Glutamatergic neuron (in vitro differentiated cells): ENCODE results near the gene CEACAM19. TPM values are rescaled to one million over a fixed set of nuclear protein-coding genes. Genes with fewer than 3 reads are reported as not detected.
"Not testable (repeated sequence)": the region's sequence is repeated elsewhere in the genome, so short reads cannot be mapped to it uniquely, and the experiment has no call there.

Source experiments
- DNase-seq: peaks from one replicate; pipeline ENCODE4 v3.0.0; 2022
- H3K27ac Mint-ChIP-seq: one replicate; pipeline ENCODE4 v1.8.0; 2020; ENCODE audit warnings: mild to moderate bottlenecking, mixed read lengths, inconsistent platforms; ENCODE audit not compliant: unreplicated experiment
- H3K27me3 Mint-ChIP-seq: one replicate; pipeline ENCODE4 v1.8.0; 2020; ENCODE audit warnings: mild to moderate bottlenecking, moderate library complexity, mixed read lengths, inconsistent platforms; ENCODE audit not compliant: unreplicated experiment
- H3K36me3 Mint-ChIP-seq: one replicate; pipeline ENCODE4 v1.8.0; 2020; ENCODE audit warnings: mild to moderate bottlenecking, mixed read lengths, inconsistent platforms; ENCODE audit not compliant: unreplicated experiment
- H3K4me1 Mint-ChIP-seq: one replicate; pipeline ENCODE4 v1.8.0; 2020; ENCODE audit warnings: mild to moderate bottlenecking, low read depth, mixed read lengths, inconsistent platforms; ENCODE audit not compliant: unreplicated experiment
- H3K4me3 Mint-ChIP-seq: one replicate; pipeline ENCODE4 v1.8.0; 2020; ENCODE audit warnings: mild to moderate bottlenecking, mixed read lengths, inconsistent platforms; ENCODE audit not compliant: unreplicated experiment
- H3K9me3 Mint-ChIP-seq: one replicate; pipeline ENCODE4 v1.8.0; 2020; ENCODE audit warnings: mild to moderate bottlenecking, moderate library complexity, mixed read lengths, inconsistent platforms; ENCODE audit not compliant: unreplicated experiment
- total RNA-seq: library from RNA; stranded (reverse); fragmentation: NEBNext Ultra II Directional; extraction: Animal tissue kit (Norgen Biotek cat#: 25700); gene quantifications from one replicate; pipeline ENCODE4 v1.2.1, GENCODE V29; 2021; ENCODE audit not compliant: unreplicated experiment
- TF ChIP-seq, protein P1 (sequence below): fragments of 200-600 bp; sonication (generic); IDR thresholded peaks from one replicate; pipeline ENCODE4 v1.5.0; 2021; ENCODE audit not compliant: partially characterized antibody, unreplicated experiment

Gene CEACAM19
- total RNA-seq, 1 donor from 2014 or later: 1.5 TPM

- TF ChIP-seq, protein P1, sequence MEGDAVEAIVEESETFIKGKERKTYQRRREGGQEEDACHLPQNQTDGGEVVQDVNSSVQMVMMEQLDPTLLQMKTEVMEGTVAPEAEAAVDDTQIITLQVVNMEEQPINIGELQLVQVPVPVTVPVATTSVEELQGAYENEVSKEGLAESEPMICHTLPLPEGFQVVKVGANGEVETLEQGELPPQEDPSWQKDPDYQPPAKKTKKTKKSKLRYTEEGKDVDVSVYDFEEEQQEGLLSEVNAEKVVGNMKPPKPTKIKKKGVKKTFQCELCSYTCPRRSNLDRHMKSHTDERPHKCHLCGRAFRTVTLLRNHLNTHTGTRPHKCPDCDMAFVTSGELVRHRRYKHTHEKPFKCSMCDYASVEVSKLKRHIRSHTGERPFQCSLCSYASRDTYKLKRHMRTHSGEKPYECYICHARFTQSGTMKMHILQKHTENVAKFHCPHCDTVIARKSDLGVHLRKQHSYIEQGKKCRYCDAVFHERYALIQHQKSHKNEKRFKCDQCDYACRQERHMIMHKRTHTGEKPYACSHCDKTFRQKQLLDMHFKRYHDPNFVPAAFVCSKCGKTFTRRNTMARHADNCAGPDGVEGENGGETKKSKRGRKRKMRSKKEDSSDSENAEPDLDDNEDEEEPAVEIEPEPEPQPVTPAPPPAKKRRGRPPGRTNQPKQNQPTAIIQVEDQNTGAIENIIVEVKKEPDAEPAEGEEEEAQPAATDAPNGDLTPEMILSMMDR: no peak
- Mint-ChIP-seq H3K36me3 (no peaks in the 10 kb centered on the region), H3K27ac (no peak overlapping the region), H3K27me3 (peaks cover 2% of the 10 kb centered on the region), H3K9me3 (peaks cover 2% of the 10 kb centered on the region), H3K4me1 (no peaks in the 10 kb centered on the region), H3K4me3 (peak overlapping the region; percentile 20)
- no peak for DNase-seq
These were observed 34.3 kb downstream of the CEACAM19 start for GRCh38 chr19:44705502-44706010.

- Mint-ChIP-seq H3K4me3 (no peak overlapping the region), H3K27ac (no peak overlapping the region), H3K4me1 (no peaks in the 10 kb centered on the region), H3K9me3 (peaks cover 2% of the 10 kb centered on the region), H3K27me3 (peaks cover 2% of the 10 kb centered on the region), H3K36me3 (no peaks in the 10 kb centered on the region)
- DNase-seq: no peak
- TF ChIP-seq, protein P1: no peak
These were observed 35.4 kb downstream of the CEACAM19 start for GRCh38 chr19:44706506-44707236.

DNA sequence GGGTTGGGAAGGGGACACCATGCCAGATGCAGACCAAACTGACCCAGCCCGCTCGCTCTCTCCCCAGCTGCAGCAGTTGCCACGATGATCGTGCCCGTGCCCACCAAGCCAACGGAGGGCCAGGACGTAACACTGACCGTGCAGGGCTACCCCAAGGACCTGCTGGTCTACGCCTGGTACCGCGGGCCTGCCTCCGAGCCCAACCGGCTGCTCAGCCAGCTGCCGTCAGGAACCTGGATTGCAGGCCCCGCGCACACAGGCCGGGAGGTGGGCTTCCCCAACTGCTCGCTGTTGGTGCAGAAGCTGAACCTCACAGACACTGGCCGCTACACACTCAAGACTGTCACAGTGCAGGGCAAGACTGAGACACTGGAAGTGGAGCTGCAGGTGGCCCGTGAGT lies 36.5 kb downstream of the CEACAM19 start:
- H3K27me3 Mint-ChIP-seq: peaks cover 2% of the 10 kb centered on the region
- H3K4me1 Mint-ChIP-seq: no peaks in the 10 kb centered on the region
- H3K9me3 Mint-ChIP-seq: peaks cover 2% of the 10 kb centered on the region
- DNase-seq: no peak
- no peaks in the 10 kb centered on the region for H3K36me3 Mint-ChIP-seq
- H3K4me3 Mint-ChIP-seq: no peak overlapping the region
- TF ChIP-seq, protein P1: no peak
- no peak overlapping the region for H3K27ac Mint-ChIP-seq

DNA sequence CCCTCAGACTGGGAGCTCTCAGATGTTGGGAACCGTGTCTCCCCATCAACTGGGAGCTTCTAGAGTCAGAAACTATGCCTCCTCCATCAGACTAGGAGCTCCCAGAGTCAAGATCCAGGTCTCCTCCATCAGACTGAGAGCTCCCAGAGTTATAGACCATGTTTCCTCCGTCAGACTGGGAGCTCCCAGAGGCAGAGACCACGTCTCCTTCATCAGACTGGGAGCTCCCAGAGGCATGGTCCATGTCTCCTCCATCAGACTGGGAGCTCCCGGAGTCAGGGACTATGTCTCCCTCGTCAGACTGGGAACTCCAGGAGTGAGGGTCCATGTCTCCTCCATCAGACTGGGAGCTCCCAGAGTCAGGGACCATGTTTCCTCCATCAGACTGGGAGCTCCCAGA lies 37.7 kb downstream of the CEACAM19 start:
- DNase-seq: no peak
- H3K27me3 Mint-ChIP-seq: peaks cover 2% of the 10 kb centered on the region
- H3K4me3 Mint-ChIP-seq: no peak overlapping the region
- TF ChIP-seq, protein P1: no peak
- no peaks in the 10 kb centered on the region for H3K4me1 Mint-ChIP-seq
- peaks cover 2% of the 10 kb centered on the region for H3K9me3 Mint-ChIP-seq
- no peak overlapping the region for H3K27ac Mint-ChIP-seq
- H3K36me3 Mint-ChIP-seq: no peaks in the 10 kb centered on the region

DNA sequence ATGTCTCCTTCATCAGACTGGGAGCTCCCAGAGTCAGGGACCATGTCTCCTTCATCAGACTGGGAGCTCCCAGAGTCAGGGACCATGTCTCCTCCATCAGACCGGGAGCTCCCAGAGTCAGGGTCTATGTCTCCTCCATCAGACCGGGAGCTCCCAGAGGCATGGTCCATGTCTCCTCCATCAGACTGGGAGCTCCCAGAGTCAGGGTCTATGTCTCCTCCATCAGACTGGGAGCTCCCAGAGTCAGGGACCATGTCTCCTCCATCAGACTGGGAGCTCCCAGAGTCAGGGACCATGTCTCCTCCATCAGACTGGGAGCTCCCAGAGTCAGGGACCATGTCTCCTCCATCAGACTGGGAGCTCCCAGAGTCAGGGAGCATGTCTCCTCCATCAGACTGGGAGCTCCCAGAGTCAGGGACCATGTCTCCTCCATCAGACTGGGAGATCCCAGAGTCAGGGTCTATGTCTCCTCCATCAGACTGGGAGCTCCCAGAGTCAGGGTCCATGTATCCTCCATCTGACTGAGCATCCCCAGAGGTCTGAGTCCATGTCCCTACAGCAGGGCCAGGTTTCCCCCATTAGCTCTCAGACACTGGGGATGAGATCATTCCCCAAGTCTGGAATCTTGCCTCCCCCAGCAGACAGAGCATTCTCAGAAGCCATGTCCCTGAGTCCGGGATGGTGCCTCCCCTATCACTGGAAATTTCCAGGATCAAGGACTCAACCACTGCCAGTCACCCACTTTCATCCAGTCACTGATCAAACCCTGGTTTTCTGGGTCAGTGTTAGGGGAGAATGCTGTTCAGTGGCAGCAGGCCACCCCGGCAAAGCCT lies 38.4 kb downstream of the CEACAM19 start:
- not testable (repeated sequence) for H3K36me3 Mint-ChIP-seq, H3K27ac Mint-ChIP-seq, DNase-seq, H3K27me3 Mint-ChIP-seq, H3K4me3 Mint-ChIP-seq, H3K9me3 Mint-ChIP-seq, H3K4me1 Mint-ChIP-seq
